RWPE1 (cell line): ENCODE data around the gene SLC19A3.
"Not testable (repeated sequence)": the region's sequence is repeated elsewhere in the genome, so short reads cannot be mapped to it uniquely, and the experiment has no call there.

ENCODE experiments used
- CTCF ChIA-PET: fragments of 350-600 bp; sonication (Branson Sonifier 250); formaldehyde crosslinking; extraction: SDS; loops from one replicate; lab custom pipeline; 2021; lab: Yijun Ruan, JAX
- POLR2A ChIA-PET: fragments of 400-600 bp; formaldehyde crosslinking; extraction: SDS; loops from one replicate; lab custom pipeline; 2020; ENCODE audit warnings: antibody characterized with exemption; ENCODE audit not compliant: low non-redundant PET; lab: Yijun Ruan, JAX
- DNase-seq: peaks from one replicate; pipeline ENCODE4 v3.0.0; 2012; ENCODE audit warnings: low spot score
- H3K27ac ChIP-seq: fragments of 450-650 bp; 2 replicates; pipeline ENCODE4 v1.5.1; 2017
- CTCF ChIP-seq: fragments of 450-650 bp; conservative IDR thresholded peaks from 2 replicates; pipeline ENCODE4 v1.5.1; 2017; ENCODE audit warnings: low read depth, mild to moderate bottlenecking

The SLC19A3 gene

GRCh38 chr2:227717687-227718567 is at the start of gene SLC19A3:
Gene SLC19A3 (minus strand): TSS chr2:227718028. CDS start chr2:227702318, 15,710 bp downstream.
- no peak within 1 kb of the TSS for H3K27ac ChIP-seq
- no peak for TF ChIP-seq CTCF
- DNase-seq = peak; percentile 68
- ChIA-PET CTCF (interaction anchor here (0.7 kb wide), 1 partner anchor 60 kb away, joined by 4 read pairs; no protein-coding TSS in a partner anchor), POLR2A (no interaction called here)

GRCh38 chr2:227766373-227766883 is 48.6 kb upstream of the SLC19A3 start:
- DNase-seq = peak; percentile 72
- no peak overlapping the region for H3K27ac ChIP-seq
- CTCF ChIA-PET = interaction anchor here (0.6 to 3.2 kb wide), 13 partner anchors 11 to 636 kb away, joined by 3 to 43 read pairs (median 4); no protein-coding TSS in a partner anchor
- POLR2A ChIA-PET = no interaction called here
- peak; percentile 82 for TF ChIP-seq CTCF

- no peak for DNase-seq
- ChIA-PET POLR2A (no interaction called here), CTCF (interaction anchor here (0.6 to 3.2 kb wide), 10 partner anchors 10 to 635 kb away, joined by 3 to 43 read pairs (median 4); no protein-coding TSS in a partner anchor)
- no peak overlapping the region for H3K27ac ChIP-seq
- no peak for TF ChIP-seq CTCF
These were observed 48.1 kb upstream of the SLC19A3 start for GRCh38 chr2:227765788-227766372.

- ChIA-PET POLR2A (no interaction called here), CTCF (interaction anchor here (0.6 to 1.1 kb wide), 3 partner anchors 70 to 291 kb away, joined by 3 read pairs; no protein-coding TSS in a partner anchor)
- H3K27ac ChIP-seq = no peak overlapping the region
- no peak for TF ChIP-seq CTCF
- no peak for DNase-seq
These were observed 44.1 kb upstream of the SLC19A3 start for GRCh38 chr2:227761740-227762476.

- CTCF ChIA-PET = interaction anchor here (0.6 kb wide), 1 partner anchor 407 kb away, joined by 3 read pairs; no protein-coding TSS in a partner anchor
- no peak for TF ChIP-seq CTCF
- DNase-seq = peak; percentile 71
- peak overlapping the region; percentile 7; the same call in 1 of the 2 replicates for H3K27ac ChIP-seq
- POLR2A ChIA-PET = no interaction called here
These were observed 41.7 kb upstream of the SLC19A3 start for GRCh38 chr2:227759411-227760118.

GRCh38 chr2:227756261-227756660 is 38.4 kb upstream of the SLC19A3 start:
- POLR2A ChIA-PET, H3K27ac ChIP-seq, DNase-seq: not testable (repeated sequence)
- CTCF ChIA-PET = interaction anchor here (1.0 to 1.2 kb wide), 2 partner anchors 10 to 134 kb away, joined by 4 to 5 read pairs; no protein-coding TSS in a partner anchor
